ENCODE measurements around the gene MARCKS. TPM values are rescaled to one million over a fixed set of nuclear protein-coding genes. Genes with fewer than 3 reads are reported as not detected.
"Not testable (repeated sequence)": the region's sequence is repeated elsewhere in the genome, so short reads cannot be mapped to it uniquely, and the experiment has no call there.

MARCKS gene
- total RNA-seq, 2 experiments from 2014 or later, result 1.7 to 2.2 TPM

DNA sequence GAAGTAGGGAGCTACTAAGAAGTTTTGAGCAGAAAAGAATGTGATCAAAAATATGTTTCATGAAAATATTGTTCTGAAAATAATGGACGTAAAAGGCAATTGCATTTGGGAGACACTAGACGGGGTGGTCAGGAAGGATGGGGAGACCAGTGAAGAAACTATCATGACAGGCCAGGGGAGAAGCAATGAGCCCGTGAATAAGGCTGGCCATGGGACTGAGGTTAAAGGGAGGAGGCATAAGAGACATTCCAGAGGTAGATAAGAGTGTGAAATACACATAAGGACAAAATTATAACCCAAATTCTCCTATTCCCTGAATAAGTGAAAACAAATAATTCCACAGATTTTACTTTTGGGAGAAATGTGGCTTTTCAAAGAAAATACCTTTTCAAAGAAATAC, 51.7 kb downstream of the MARCKS start:
- no peak overlapping the region for H3K27ac Mint-ChIP-seq
- ATAC-seq (ENCODE audit: low read depth), result no peak

DNA sequence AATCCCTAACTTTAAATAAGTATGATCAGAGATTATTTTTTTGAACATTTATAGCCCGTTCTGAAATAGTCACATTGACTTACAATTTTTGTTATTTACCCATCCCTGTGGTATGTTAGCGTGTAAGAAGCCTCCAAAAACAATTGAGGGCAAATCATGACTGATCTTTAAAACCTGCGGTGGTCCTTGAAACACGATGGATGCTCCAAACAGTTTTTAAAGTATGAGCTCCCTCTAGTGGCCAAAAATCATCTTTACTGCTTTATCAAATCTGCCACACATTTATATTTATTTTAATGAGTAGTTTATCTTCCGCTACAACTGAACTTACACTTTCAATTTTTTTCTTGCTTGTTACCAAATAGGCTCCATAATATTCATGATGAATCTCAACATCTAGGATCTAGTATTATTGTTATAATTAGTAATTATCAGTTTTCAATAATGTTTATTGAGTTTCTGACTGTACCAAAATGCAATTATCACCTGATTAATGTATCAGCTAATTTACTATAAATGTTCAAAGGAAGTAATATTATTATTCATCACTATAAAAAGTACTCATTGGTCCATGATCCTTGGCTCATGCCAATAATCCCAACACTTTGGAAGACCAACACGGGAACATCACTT, 52.2 kb downstream of the MARCKS start:
- peaks cover 18% of the 10 kb centered on the region for H3K27me3 Mint-ChIP-seq
- H3K36me3 Mint-ChIP-seq, result no peaks in the 10 kb centered on the region
- H3K27ac Mint-ChIP-seq, result no peak overlapping the region
- H3K4me1 Mint-ChIP-seq, result peaks cover 3% of the 10 kb centered on the region
- POLR2A ChIA-PET, result no interaction called here
- no peaks in the 10 kb centered on the region for H3K9me3 Mint-ChIP-seq
- DNase-seq, result no peak
- no peak for ATAC-seq (ENCODE audit: low read depth)
- H3K4me3 Mint-ChIP-seq, result no peak overlapping the region

More for the DNA sequence above, 51.7 kb downstream of the MARCKS start:
- Mint-ChIP-seq H3K36me3 (no peaks in the 10 kb centered on the region), H3K9me3 (no peaks in the 10 kb centered on the region), H3K27me3 (peaks cover 12% of the 10 kb centered on the region), H3K4me1 (peaks cover 3% of the 10 kb centered on the region), H3K4me3 (no peak overlapping the region)
- POLR2A ChIA-PET, result no interaction called here
- DNase-seq, result no peak

DNA sequence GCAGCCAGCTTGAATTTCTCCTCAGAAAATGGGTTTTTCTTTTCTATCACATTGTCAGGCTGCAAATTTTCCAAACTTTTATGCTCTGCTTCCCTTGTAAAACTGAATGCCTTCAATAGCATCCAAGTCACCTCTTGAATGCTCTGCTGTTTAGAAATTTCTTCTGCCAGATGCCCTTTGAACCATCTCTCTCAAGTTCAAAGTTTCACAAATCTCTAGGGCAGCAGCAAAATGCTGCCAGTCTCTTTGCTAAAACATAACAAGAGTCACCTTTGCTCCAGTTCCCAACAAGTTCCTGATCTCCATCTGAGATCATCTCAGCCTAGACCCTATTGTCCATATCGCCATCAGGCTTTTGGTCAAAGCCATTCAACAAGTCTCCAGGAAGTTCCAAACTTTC, 53.1 kb downstream of the MARCKS start:
- H3K4me1 Mint-ChIP-seq; ATAC-seq (ENCODE audit: low read depth); DNase-seq; POLR2A ChIA-PET; H3K4me3 Mint-ChIP-seq; H3K36me3 Mint-ChIP-seq; H3K9me3 Mint-ChIP-seq; H3K27ac Mint-ChIP-seq: not testable (repeated sequence)
- peaks cover 23% of the 10 kb centered on the region for H3K27me3 Mint-ChIP-seq

Other genes with a start within 250 kb of the MARCKS start
- 10 to 100 TPM; 56.9 to 59.5 TPM for gene HDAC2, start 113.8 kb downstream of the MARCKS start, total RNA-seq

Data from activated naive CD8-positive, alpha-beta T cell treated with anti-CD3 and anti-CD28 coated beads, Interleukin-2, amount 10 ng/mL, durations not matched to agents 7 days and 5 days (primary cell).